Smooth muscle cell (in vitro differentiated cells): Measurements from ENCODE around the gene NFX1. TPM values are rescaled to one million over a fixed set of nuclear protein-coding genes. Genes with fewer than 3 reads are reported as not detected.

ENCODE experiments used
- DNase-seq: peaks from one replicate; lab custom pipeline; 2025; ENCODE audit not compliant: unreplicated experiment; lab: John Stamatoyannopoulos, UW
- H2AFZ ChIP-seq: fragments of 200-600 bp; sonication (generic); 2 replicates; pipeline ENCODE4 v1.6.0; 2016; ENCODE audit warnings: antibody characterized with exemption, low read depth, mild to moderate bottlenecking
- H3F3A ChIP-seq: fragments of 200-600 bp; sonication (generic); 2 replicates; pipeline ENCODE4 v1.6.0; 2017; ENCODE audit warnings: antibody characterized with exemption, low read depth
- H3K27ac ChIP-seq: fragments of 200-600 bp; sonication (generic); 2 replicates; pipeline ENCODE4 v1.5.1; 2016; ENCODE audit warnings: low read depth, mild to moderate bottlenecking
- H3K27me3 ChIP-seq: fragments of 200-600 bp; sonication (generic); 2 replicates; pipeline ENCODE4 v1.6.1; 2016; ENCODE audit warnings: low read depth, mild to moderate bottlenecking
- H3K36me3 ChIP-seq: fragments of 200-600 bp; sonication (generic); 2 replicates; pipeline ENCODE4 v1.5.1; 2016; ENCODE audit warnings: low read depth
- H3K4me1 ChIP-seq: fragments of 200-600 bp; sonication (generic); 2 replicates; pipeline ENCODE4 v1.5.1; 2016; ENCODE audit warnings: low read depth
- H3K4me2 ChIP-seq: fragments of 200-600 bp; sonication (generic); 2 replicates; pipeline ENCODE4 v1.6.0; 2016; ENCODE audit warnings: mild to moderate bottlenecking
- H3K4me3 ChIP-seq: fragments of 200-600 bp; sonication (generic); 2 replicates; pipeline ENCODE4 v1.5.1; 2016; ENCODE audit warnings: mild to moderate bottlenecking
- H3K79me2 ChIP-seq: fragments of 200-600 bp; sonication (generic); 2 replicates; pipeline ENCODE4 v1.6.0; 2016; ENCODE audit warnings: low read depth, mild to moderate bottlenecking
- H3K9ac ChIP-seq: fragments of 200-600 bp; sonication (generic); 2 replicates; pipeline ENCODE4 v1.6.0; 2016; ENCODE audit warnings: low read depth
- H3K9me3 ChIP-seq: fragments of 200-600 bp; sonication (generic); replicated peaks from 2 replicates; pipeline ENCODE4 v1.5.1; 2016; ENCODE audit warnings: low read depth
- H4K20me1 ChIP-seq: fragments of 200-600 bp; sonication (generic); 2 replicates; pipeline ENCODE4 v1.6.0; 2016; ENCODE audit warnings: low read depth
- CTCF ChIP-seq: fragments of 200-600 bp; sonication (generic); IDR thresholded peaks from 2 replicates; pipeline ENCODE4 v1.5.1; 2017; ENCODE audit warnings: borderline replicate concordance, mild to moderate bottlenecking, antibody characterized with exemption; ENCODE audit not compliant: insufficient read depth, poor library complexity, severe bottlenecking
- WGBS: methylation state at CpG from one replicate; pipeline ENCODE4 v1.1.7; 2016; ENCODE audit warnings: low lambda C conversion rate; 5-methylcytosine and 5-hydroxymethylcytosine counted together
- polyA plus RNA-seq: library from polyadenylated mRNA; unstranded; fragments of >200 nt; fragmentation: Nextera tagmentation; extraction: Ambion mirVana; gene quantifications from 2 replicates; pipeline ENCODE4 v1.2.1, GENCODE V29; 2016
- total RNA-seq: library from RNA; depleted of rRNA; stranded (reverse); fragments of >200 nt; gene quantifications from 2 replicates; pipeline ENCODE4 v1.2.3, GENCODE V29; 2014

NFX1 gene
- total and polyA plus RNA-seq, 2 experiments from 2014 or later = 19.3 to 22.8 TPM

GRCh38 chr9:33255014-33255413 lies 35.3 kb upstream of the NFX1 start:
- no peak overlapping the region for H2AFZ ChIP-seq
- no peak overlapping the region for H3K27ac ChIP-seq
- peaks cover 34% of the 10 kb centered on the region for H3K36me3 ChIP-seq
- no peak for TF ChIP-seq CTCF
- no peak overlapping the region for H3K9ac ChIP-seq
- H3K4me3 ChIP-seq = no peak overlapping the region
- no peaks in the 10 kb centered on the region for H4K20me1 ChIP-seq
- H3F3A ChIP-seq = no peaks in the 10 kb centered on the region
- H3K27me3 ChIP-seq = no peaks in the 10 kb centered on the region
- H3K9me3 ChIP-seq = no peaks in the 10 kb centered on the region
- no peaks in the 10 kb centered on the region for H3K79me2 ChIP-seq
- DNase-seq = no peak
- no peaks in the 10 kb centered on the region for H3K4me1 ChIP-seq
- WGBS = 97% methylated on average over 8 of the region's 8 CpGs
- H3K4me2 ChIP-seq = no peak overlapping the region

GRCh38 chr9:33255471-33255870 lies 34.8 kb upstream of the NFX1 start:
- peaks cover 39% of the 10 kb centered on the region for H3K36me3 ChIP-seq
- no peaks in the 10 kb centered on the region for H3K27me3 ChIP-seq
- no peaks in the 10 kb centered on the region for H3F3A ChIP-seq
- H3K4me1 ChIP-seq = no peaks in the 10 kb centered on the region
- H3K27ac ChIP-seq = no peak overlapping the region
- no peaks in the 10 kb centered on the region for H3K9me3 ChIP-seq
- no peak overlapping the region for H3K4me3 ChIP-seq
- no peaks in the 10 kb centered on the region for H4K20me1 ChIP-seq
- 87% methylated on average over 4 of the region's 4 CpGs for WGBS
- no peak overlapping the region for H3K9ac ChIP-seq
- H3K4me2 ChIP-seq = no peak overlapping the region
- no peak overlapping the region for H2AFZ ChIP-seq
- no peak for DNase-seq
- no peaks in the 10 kb centered on the region for H3K79me2 ChIP-seq
- TF ChIP-seq CTCF = no peak

GRCh38 chr9:33256236-33256635 lies 34.1 kb upstream of the NFX1 start:
- no peaks in the 10 kb centered on the region for H3K9me3 ChIP-seq
- no peaks in the 10 kb centered on the region for H3F3A ChIP-seq
- H3K27ac ChIP-seq = no peak overlapping the region
- no peaks in the 10 kb centered on the region for H3K27me3 ChIP-seq
- H3K36me3 ChIP-seq = peaks cover 47% of the 10 kb centered on the region
- H3K4me1 ChIP-seq = no peaks in the 10 kb centered on the region
- 81% methylated on average over 2 of the region's 2 CpGs for WGBS
- TF ChIP-seq CTCF = no peak
- no peak overlapping the region for H2AFZ ChIP-seq
- no peak overlapping the region for H3K4me3 ChIP-seq
- no peak for DNase-seq
- no peak overlapping the region for H3K4me2 ChIP-seq
- H3K79me2 ChIP-seq = no peaks in the 10 kb centered on the region
- no peak overlapping the region for H3K9ac ChIP-seq
- no peaks in the 10 kb centered on the region for H4K20me1 ChIP-seq

- H3K27ac ChIP-seq = no peak overlapping the region
- H3K79me2 ChIP-seq = no peaks in the 10 kb centered on the region
- no peak overlapping the region for H3K4me2 ChIP-seq
- H3K4me3 ChIP-seq = no peak overlapping the region
- WGBS = 88% methylated on average over 4 of the region's 4 CpGs
- no peaks in the 10 kb centered on the region for H4K20me1 ChIP-seq
- H3K27me3 ChIP-seq = no peaks in the 10 kb centered on the region
- H3K4me1 ChIP-seq = no peaks in the 10 kb centered on the region
- H3K9ac ChIP-seq = no peak overlapping the region
- no peak for DNase-seq
- TF ChIP-seq CTCF = no peak
- no peaks in the 10 kb centered on the region for H3K9me3 ChIP-seq
- H2AFZ ChIP-seq = no peak overlapping the region
- H3F3A ChIP-seq = no peaks in the 10 kb centered on the region
- peaks cover 48% of the 10 kb centered on the region for H3K36me3 ChIP-seq
These were observed 33.0 kb upstream of the NFX1 start for GRCh38 chr9:33257276-33257675.
